GM21367 (cell line): ENCODE measurements around the gene CCDC121.
"Not testable (repeated sequence)": the region's sequence is repeated elsewhere in the genome, so short reads cannot be mapped to it uniquely, and the experiment has no call there.

ENCODE experiments used
- ATAC-seq: cut with Tn5 transposase; IDR thresholded peaks from one replicate; pipeline ENCODE4 v1.9.1; 2021; ENCODE audit not compliant: unreplicated experiment

CCDC121 gene

DNA sequence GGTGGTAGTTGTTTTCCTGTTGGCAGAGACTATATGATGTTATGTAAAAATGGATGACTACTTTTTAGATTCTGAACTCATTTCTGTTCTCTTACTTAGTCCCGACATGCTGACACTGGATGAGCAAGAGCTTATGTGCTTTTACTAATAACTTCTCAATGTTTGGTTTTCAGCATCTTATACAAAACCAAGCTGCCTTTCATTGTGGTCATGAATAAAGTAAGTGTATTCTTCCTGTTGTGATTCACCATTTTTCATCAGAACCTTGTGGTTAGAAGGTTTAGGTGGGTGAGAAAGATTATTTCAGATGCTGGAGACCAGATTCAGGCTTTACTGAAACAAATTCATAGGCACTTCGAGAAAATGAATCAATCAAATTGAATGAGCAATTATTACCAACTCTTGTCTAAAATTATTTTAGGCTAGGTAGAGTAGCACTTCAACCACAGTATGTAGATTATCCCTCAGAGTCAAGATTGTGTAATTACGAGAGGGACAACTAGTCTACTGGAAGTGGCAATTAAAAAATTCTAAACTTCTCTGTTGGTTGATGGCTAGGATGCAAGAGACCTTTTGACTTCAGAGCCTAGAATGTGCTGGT lies 9.3 kb upstream of the CCDC121 start:
- no peak for ATAC-seq

DNA sequence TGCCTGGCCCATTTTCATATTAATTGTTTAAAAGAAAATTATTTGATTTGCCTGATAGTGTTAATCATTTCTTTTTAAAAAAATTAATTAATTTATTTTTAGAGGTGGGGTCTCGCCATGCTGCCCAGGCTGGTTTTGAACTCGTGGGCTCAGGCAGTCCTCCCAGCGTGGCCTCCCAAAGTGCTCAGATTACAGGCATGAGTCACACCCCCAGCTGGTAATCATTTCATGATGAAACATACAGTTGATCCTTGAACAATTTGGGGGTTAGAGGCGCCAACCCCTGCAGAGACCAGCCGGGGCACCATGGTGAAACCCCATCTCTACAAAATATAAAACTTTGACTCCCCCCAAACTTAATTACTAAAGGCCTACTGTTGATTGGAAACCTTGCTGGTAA lies 8.0 kb upstream of the CCDC121 start:
- no peak for ATAC-seq

DNA sequence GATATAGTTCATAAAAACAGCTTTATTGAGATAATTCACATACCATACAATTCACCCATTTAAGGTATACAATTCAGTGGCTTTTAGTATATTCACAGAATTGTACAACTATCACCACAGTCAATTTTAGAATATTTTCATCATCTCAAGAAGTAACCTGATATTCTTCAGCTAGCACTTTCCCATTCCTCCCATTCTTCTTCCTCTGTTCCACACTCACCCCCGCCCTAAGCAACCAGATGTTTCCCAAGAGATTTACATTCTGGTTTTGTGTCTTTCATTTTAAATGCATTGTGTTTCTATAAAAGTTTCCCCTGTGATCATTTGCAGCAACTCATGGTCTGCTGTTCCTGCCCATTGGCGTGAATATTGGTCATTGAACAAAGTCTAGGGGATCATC lies 5.5 kb upstream of the CCDC121 start:
- ATAC-seq, result no peak

DNA sequence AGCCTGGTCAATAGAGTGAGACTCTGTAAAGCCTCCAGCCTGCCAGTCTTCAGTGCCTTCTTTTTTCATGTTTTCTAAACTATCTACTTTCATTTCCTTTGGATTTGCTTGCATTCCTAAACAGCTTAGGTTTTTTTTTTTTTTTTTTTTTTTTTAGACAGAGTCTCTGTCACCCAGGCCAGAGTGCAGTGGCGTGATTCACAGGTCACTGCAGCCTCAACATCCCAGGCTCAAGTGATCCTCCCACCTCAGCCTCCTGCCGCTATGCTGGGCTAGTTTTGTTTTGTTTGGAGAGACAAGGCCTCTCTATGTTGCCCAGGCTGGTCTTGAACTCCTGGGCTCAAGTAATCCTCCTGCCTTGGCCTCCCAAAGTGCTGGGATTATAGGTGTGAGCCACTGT lies 1.4 kb upstream of the CCDC121 start:
- not testable (repeated sequence) for ATAC-seq

DNA sequence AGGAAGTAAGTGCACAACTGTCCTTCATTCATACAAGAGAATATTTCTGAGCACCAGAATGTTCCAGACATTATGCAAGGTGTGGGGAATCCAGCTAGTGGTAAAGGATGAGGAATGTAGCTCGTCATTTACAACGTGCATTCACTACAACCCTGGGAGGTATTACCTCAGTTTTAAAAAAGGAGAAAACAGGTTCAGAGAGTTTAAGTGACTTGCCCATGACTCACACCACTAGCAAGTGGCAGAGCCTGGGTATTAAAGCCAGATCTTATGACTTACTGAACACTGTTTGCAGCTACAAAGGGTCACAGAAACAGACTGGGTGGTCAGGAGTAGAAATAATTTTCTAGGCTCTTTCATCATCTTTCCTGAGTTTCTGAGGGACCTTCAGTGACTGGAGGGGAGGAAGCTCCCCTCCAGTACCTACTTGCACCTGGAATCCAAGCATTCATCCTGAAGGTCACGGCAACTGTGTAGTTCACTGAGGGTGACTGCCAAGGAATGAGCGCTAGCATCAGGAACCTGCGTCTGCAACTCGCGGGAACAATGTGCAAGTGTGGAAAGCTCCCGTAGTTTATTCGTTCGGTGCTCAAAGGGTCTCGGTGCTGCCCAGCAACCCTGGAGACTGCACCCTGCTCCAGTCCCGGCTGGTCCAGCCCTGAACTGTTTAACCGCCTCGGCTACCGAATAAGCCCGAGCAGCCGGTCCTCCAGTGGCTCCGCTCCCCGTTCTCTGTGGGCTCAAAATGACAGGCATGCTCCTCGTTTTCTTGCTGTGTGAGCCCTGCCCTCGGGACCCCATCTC lies 647 bp downstream of the CCDC121 start:
- ATAC-seq, result no peak

DNA sequence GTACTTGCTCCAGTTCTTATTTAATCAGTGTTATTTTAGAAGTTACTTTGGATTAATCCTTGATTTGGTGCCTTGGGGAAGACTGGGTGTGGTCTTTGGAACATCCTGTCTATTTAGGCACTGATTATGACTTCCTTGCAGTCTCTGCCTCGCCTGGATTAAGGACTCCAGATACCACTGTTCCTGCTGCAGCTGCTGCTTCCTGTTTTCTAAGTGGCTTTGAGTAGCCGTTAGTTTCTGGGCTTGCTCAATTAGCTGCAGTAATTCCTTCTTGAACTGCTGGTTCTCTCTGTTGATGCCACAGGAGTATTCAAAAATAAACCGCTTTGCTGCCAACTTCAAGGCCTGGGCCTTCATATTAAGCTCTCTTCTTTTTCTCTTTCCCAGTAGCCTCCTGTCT lies 1.9 kb downstream of the CCDC121 start:
- ATAC-seq, result not testable (repeated sequence)

DNA sequence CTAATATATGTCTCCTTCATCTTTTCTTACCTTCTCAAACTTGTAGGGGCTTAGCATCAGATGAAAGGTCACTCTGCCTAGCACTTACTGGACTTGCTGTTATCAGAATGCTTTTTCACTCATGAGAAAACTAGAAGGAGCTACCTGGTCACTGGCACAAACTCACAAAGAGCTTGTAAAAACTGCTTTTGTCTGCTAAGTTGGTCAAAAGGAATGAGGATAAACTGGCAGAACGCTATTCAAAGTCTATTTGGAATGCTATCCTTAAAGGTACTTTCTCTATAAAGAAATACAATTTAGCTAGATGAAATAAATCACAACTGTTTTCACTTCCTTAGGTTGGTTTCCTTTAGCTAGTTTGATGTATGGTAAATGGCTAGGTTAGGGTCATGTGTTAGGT lies 2.5 kb downstream of the CCDC121 start:
- ATAC-seq, result not testable (repeated sequence)

DNA sequence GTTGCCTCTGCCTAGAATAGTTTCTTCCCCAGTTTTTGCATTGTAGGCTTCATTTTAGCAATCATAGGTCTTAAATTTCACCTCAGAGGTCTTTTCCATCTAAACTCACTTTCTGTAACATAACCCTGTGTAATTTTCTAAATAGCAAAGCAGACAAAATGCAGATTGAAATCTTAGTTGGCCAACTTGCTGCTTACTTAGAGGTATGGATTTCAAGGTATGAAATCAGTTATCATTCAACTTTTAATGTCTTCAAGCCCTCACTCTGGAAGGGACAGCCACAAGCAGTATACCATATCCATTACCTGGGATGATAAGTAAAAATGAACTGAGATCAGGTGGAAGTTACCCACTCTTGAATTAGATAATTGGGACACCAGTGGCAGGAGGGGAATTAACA lies 3.9 kb downstream of the CCDC121 start:
- ATAC-seq, result no peak

DNA sequence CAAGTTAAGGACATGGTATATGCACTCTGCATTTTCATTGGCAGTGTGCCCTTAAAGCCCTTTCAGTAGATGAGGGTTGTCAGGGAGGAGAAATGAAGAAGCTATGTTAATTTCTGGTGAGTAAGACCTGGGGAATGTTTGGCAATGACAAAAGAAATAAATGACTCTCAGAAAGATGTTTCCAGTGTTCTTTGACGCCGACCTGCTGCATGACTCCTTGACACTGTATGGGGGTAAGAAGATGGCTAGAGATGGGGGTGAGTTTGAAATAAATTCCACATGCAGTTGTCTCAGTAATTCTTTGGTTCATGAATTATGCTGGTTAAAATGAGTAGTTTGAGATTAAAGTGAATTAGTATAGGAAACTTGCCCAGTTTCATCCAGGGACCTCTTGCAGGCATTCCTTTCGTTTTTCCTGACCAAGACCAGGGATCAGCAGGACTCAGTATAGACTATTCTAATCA lies 5.9 kb downstream of the CCDC121 start:
- ATAC-seq, result no peak

DNA sequence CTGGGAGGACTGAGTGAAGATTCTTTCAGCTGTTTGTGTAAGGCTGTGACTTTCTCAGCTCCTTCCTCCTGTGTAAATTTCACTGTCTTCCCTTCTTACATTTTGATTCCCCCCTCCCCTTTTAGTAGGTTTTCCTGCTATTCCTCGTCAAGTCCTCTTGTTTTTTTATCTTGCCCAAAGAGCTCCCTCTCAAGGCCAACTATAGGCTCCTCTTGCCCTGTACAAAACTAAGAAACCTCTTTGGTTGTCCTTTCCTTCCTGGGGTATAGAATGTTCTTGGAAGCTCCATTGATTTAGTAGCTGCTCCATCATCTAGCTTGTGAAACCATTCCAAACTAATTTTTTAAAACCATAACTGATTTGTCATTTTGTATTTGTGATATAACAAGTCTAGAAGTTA lies 7.3 kb downstream of the CCDC121 start:
- ATAC-seq, result no peak

DNA sequence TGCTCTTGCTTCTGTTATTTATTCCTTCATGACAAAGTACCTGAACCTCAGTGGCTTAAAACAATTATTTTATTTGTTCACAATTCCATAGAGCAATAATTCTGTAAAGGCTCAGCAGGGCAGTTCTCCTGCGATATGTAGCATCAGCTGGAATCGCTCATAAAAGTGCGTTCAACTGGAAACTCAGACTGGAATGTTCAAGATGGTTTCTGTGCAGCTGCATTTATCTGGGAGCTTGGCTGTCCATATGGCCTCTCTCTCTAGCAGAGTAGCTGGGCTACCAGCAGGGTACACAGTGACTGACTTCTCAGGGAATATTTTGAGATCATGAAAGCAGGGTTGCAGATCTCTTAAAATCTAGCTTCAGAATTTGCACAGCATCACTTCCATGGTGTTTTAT lies 13.5 kb downstream of the CCDC121 start:
- ATAC-seq, result no peak

DNA sequence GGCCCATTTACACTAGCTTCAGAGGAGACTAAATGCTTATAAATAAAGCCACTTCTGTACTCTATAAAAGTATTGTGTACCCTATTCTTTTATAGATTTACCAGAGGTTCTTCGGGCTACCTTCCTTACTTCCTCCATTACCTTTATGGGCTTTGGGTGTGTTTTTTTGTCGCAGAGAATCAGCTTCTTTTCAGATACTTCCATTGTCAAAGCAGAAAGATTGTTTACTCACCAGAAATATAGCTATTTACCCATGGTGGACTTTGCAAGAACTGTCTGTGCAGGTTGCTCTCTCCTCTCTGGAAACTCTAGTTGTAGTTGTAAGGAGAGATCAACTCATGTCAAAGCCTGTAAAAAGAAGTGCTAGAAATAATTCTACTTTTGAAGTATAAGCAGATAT lies 14.8 kb downstream of the CCDC121 start:
- no peak for ATAC-seq

DNA sequence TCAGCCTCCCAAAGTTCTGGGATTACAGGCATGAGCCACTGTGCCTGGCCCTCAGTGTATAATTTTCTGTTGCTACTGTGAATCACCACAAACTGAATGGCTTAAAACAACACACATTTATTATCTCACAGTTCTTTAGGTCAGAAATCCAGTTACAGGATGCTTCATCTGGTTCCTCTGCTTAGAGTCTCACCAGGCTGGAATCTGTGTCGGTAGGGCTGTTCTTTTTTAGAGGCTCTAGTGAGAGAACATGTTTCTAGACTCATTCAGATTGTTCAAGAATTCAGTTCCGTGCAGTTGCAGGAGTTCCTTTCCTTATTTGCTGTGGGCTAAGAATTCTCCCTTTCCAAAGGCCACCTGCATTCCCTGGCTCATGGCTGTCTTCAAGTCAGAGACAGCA lies 22.2 kb downstream of the CCDC121 start:
- ATAC-seq, result no peak

DNA sequence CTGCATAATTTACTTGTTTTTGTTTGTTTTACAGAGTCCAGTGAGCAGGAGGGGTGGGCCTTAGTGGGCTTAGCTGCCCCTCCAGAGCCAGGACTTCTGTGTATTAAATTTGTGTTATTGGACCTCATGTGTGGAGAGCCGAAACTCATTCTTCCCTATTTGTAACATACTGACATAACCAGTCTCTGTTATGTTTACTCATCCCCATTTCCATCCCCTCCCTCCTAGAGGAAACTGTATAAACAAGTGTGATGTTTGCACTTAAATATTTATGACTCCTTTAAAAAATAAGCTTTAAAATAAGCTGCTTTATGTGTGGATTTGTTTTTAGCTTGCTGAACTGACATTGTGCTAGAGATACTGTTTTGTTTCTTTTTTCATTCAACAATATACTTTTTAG lies 32.2 kb downstream of the CCDC121 start:
- ATAC-seq, result no peak

DNA sequence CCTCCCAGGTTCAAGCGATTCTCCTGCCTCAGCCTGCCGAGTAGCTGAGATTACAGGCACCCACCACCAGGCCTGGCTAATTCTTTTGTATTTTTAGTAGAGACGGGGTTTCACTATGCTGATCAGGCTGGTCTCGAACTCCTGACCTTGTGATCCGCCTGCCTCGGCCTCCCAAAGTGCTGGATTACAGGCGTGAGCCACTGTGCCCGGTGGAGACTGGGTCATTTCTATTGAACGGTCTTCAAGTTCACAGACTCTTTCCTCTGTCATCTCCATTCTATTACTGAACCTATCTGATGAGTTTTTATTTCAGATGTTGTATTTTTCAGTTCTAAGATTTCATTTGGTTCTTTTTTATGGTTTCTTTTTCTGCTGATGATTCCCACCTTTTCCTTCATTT lies 33.4 kb downstream of the CCDC121 start:
- not testable (repeated sequence) for ATAC-seq

DNA sequence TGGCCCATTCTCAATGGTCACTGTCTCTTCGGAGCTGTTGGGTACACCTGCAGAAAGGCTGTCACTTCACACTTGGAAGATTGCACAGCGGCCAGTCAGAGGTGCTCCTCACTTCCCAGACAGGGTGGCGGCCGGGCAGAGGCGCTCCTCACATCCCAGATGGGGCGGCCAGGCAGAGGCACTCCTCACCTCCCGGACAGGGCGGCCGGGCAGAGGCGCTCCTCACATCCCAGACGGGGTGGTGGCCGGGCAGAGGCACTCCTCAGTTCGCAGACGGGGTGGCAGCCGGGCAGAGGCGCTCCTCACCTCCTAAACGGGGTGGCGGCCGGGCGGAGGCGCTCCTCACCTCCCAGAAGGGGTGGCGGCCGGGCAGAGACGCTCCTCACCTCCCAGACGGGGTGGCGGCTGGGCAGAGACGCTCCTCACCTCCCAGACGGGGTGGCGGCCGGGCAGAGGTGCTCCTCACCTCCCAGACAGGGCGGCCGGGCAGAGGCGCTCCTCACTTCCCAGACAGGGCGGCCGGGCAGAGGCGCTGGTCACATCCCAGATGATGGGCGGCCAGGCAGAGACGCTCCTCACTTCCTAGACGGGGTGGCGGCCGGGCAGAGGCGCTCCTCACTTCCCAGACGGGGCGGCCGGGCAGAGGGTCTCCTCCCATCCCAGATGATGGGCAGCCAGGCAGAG lies 34.6 kb downstream of the CCDC121 start:
- ATAC-seq, result not testable (repeated sequence)

DNA sequence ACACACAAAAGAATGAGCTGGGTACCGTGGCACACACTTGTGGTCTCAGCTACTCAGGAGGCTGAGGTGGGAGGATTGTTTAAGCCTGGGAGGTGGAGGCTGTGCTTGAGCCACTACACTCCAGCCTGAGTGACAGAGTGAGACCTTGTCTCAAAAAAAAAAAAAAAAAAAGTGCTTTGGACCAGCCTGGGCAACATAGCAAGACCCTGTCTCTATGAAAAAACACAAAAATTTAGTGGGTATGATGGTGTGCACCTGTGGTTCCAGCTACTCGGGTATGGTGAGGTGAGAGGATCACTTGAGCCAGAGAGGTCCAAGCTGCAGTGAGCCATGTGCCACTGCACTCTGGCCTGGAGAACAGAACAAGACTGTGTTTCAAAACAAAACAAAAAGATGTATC lies 35.6 kb downstream of the CCDC121 start:
- ATAC-seq, result no peak

DNA sequence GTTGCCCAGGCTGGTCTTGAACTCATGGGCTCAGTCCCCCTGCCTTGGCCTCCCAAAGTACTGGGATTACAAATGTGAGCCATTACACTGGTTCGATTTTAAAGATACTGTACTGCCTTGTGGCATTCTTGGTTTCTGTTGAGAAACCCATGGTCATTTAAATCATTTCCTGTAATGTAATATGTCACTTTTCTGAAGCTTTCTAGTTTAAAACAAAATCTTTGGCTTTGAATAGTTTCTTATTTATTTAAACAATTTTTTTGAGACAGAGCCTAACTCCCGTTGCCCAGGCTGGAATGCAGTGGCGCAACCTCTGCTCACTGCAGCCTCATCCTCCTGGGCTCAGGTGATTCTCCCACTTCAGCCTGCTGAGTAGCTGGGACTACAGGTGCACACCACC lies 37.1 kb downstream of the CCDC121 start:
- no peak for ATAC-seq

DNA sequence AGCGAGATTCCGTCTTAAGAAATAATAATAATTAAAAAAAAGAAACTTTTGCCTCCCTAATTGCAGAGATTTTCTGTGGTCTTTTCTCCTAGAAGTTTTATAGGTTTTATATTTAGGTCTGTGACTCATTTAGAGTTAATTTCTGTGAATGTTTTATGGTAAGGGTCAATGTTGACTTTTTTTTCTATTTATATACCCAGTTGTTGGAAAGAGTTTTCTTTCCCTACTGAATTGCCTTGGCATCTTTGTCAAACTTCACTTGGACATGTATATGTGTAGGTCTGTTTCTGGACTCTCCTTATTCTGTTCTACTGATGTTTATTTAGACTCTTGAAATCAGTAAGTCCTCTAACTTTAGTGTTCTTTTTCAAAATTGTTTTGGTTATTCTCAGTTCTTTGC lies 40.5 kb downstream of the CCDC121 start:
- no peak for ATAC-seq

DNA sequence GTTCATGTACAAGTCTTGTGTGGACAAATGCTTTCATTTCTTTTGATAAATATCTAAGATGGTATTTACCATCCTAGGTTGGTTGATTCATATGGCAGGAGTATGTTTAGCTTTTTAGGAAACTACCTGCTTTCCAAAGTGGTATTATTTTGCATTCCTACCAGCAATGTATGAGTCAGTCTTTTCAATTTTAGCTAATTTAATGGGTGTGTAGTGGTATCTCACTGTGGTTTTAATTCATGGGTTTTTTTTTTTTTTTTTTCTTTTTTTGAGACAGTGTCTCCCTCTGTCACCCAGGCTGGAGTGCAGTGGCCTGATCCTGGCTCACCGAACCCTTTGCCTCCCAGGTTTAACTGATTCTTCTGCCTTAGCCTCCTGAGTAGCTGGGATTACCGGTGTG lies 41.8 kb downstream of the CCDC121 start:
- ATAC-seq, result no peak

DNA sequence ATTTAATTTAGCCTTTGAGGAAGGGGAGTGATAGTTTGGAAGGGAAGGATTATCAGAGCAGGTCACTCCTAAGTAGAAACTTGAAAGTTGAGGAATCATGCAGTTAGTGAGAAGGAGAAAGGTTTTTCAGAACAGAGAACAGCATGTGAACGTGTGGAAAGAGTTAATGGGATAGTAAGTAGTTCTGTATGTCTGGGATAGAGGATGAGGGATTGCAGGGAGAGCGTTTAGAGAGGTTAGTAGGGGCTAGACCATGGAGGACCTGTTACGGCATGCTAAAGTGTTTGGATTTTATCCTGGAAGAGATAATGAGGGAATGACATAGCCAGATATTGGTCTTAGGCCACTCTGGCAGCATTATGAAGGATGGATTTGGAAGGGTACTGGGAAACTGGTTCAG lies 44.2 kb downstream of the CCDC121 start:
- no peak for ATAC-seq

DNA sequence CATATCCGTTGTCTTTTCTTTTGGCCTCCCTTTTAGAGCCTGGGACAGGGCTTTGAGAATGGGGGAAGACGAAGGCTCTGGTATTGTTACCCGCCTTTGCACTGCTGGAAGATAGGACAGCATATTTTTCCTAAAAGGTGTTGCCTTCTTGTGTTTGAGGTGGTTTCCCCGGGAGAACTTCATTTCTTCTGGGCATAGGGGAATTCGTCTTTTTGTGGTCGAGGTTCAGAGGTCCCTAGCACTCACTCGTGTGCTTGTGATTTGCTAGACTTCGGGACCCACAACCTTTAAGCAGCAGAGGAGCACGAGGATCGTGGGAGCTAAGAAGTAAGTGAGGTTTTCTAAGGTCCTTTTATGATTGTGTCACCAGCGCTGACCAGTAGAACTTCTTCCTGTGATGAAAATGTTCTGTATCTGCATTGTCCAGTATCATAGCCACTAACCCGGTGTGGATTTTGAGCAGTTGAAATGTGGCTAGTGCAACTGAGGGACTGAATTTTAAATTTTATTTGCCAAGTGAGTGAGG lies 45.4 kb downstream of the CCDC121 start:
- ATAC-seq, result no peak
